HG03469 (cell line): ENCODE results near the gene SLC29A3.

Experiments
- ATAC-seq: cut with Tn5 transposase; IDR thresholded peaks from one replicate; pipeline ENCODE4 v1.9.1; 2021; ENCODE audit warnings: mild to moderate bottlenecking, moderate library complexity, moderate number of reproducible peaks; ENCODE audit not compliant: unreplicated experiment

SLC29A3 gene

DNA sequence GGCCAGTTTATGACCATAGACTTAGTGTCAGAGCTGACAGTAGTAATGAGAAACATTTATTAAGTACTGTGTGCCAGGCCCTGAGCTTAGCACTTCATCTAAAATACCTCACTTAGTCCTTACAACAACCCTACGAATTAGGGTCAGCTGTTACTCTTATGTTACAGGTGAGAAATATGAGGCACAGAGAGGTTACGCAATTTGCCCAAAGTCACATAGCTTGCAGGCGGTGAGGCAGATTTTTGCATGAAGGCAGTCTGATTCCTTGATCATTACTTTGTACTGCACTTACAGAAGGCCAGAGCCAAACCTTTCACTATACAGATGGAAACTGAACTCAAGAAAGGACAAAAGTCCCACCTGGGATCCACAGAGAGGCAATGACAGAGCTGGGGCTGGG, 87.8 kb downstream of the SLC29A3 start:
- no peak for ATAC-seq

DNA sequence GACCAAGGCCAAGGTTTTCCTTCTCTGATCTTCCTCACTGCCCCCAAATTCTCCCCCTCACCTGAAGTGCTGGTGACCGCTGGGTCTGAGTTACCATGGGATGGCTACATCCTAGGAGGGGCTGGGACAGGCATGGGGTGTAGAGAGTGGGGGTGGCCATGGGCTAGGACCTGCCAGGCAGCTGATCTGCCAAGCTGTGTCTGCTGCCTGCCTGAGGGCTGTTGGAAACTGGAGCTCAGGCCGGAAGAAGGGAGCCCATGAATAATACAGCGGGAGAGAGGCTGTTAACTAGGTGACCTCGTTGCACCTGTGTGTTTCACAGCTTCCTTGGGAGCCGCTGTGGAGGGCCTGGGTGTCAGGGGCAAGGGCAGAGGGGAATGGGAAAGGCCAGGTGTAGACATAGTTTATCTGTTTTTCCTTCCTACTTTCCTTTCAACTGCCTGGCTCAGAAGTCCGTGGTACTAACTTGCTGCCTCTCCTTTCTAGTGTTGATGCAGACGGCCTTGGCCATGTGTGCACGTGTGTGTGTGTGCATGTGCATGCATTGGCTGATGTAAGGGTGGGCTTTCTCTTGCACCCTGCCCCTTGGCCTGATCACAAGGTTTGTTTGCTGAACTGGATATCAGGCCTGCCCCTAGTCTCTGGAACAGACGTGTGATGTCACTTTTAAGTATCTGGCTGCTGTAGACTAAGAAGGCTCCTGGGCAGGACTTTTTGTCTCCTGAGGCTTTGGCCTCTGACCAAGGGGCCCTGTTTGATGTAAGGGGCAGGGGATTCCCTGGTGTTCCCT, 89.6 kb downstream of the SLC29A3 start:
- no peak for ATAC-seq

DNA sequence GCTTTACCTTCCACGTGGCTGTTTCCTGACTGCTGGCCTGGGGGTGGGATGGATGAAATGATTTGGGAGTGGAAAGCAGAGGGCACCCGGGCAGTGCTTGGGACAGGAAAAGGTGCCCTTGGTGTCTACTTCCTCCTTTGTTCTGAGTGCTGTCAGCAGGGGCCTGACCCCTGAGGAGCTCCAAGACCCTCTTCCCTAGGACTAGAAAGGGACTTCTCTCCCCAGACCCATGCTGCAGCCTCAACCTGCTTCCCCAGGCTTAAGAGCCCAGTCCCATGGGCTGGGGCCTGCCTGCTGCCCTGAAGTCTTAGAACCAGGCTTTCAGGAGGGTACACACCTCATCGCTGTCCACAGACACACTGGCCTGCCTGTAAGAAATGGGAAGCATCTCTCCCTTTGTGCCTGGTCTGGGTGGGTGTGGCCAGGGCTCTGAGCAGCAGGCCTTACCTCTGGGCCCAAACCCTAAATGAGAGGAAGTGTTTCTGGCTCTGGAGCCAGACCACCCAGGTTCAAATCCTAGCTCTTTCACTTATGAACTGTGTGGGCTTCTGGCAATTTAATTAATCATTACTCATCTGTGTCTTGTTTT, 90.6 kb downstream of the SLC29A3 start:
- no peak for ATAC-seq
